HL-60 (cell line): ENCODE data around the gene SLC25A47.

Experiments
- CTCF ChIP-seq: IDR thresholded peaks from one replicate; pipeline ENCODE4 v1.5.1; 2011; ENCODE audit warnings: low read length, control low read depth, inconsistent platforms; ENCODE audit not compliant: insufficient read depth
- POLR2AphosphoS5 ChIP-seq: IDR thresholded peaks from 2 replicates; pipeline ENCODE4 v1.6.1; 2012; ENCODE audit warnings: low read depth

GRCh38 chr14:100305324-100306100 lies 17.6 kb upstream of the SLC25A47 start:
- no peak for TF ChIP-seq CTCF
- no peak for TF ChIP-seq POLR2AphosphoS5
